ENCODE results near the gene TOMM70. TPM values are rescaled to one million over a fixed set of nuclear protein-coding genes. Genes with fewer than 3 reads are reported as not detected.

TOMM70 gene
- polyA plus RNA-seq, 1 donor from 2014 or later: 110 TPM

- Histone ChIP-seq H2AFZ (ENCODE audit: low read depth, low read length) (no peak overlapping the region), H3K4me3 (ENCODE audit: low read length) (no peak overlapping the region), H3K9ac (ENCODE audit: low read length) (no peak overlapping the region), H3F3A (ENCODE audit: insufficient read depth, low read length, poor library complexity, severe bottlenecking) (no peaks in the 10 kb centered on the region), H3K36me3 (ENCODE audit: insufficient read depth, low read length) (no peaks in the 10 kb centered on the region), H3K27ac (ENCODE audit: low read length) (peak overlapping the region; percentile 23), H3K27me3 (ENCODE audit: insufficient read depth, low read depth, low read length) (no peaks in the 10 kb centered on the region), H3K9me2 (ENCODE audit: insufficient read depth, low read length) (no peaks in the 10 kb centered on the region), H3K9me3 (ENCODE audit: low read length) (no peaks in the 10 kb centered on the region), H3K4me2 (ENCODE audit: low read length) (no peak overlapping the region), H3K79me2 (replicated peaks; ENCODE audit: insufficient read depth, low read length) (peaks cover 19% of the 10 kb centered on the region), H4K20me1 (ENCODE audit: insufficient read depth) (no peaks in the 10 kb centered on the region)
- TF ChIP-seq POLR2AphosphoS5 (IDR thresholded peaks at IDR 0.05) (no peak), MXI1 (conservative IDR thresholded peaks at IDR 0.05; ENCODE audit: poor library complexity, severe bottlenecking) (no peak), RAD21 (conservative IDR thresholded peaks at IDR 0.05) (no peak), CTCF (IDR thresholded peaks at IDR 0.05; ENCODE audit: poor library complexity, severe bottlenecking) (no peak), EP300 (conservative IDR thresholded peaks at IDR 0.05; ENCODE audit: poor library complexity, severe bottlenecking) (no peak), REST (IDR thresholded peaks at IDR 0.05; ENCODE audit: borderline replicate concordance) (no peak), SMC3 (conservative IDR thresholded peaks at IDR 0.05; ENCODE audit: poor library complexity) (no peak), TAF1 (IDR thresholded peaks at IDR 0.05; ENCODE audit: low read depth) (no peak), EZH2 (IDR thresholded peaks at IDR 0.05; ENCODE audit: borderline replicate concordance, insufficient read depth, low read length, poor library complexity, severe bottlenecking) (no peak)
Measured at GRCh38 chr3:100407977-100408532, 7.2 kb upstream of the TOMM70 start.

- H2AFZ ChIP-seq (ENCODE audit: low read depth, low read length): no peak overlapping the region
- no peak overlapping the region for H3K4me2 ChIP-seq (ENCODE audit: low read length)
- H3K9me3 ChIP-seq (ENCODE audit: low read length): no peaks in the 10 kb centered on the region
- H4K20me1 ChIP-seq (ENCODE audit: insufficient read depth): no peaks in the 10 kb centered on the region
- no peak overlapping the region for H3K9ac ChIP-seq (ENCODE audit: low read length)
- peak overlapping the region; percentile 6 for H3K4me3 ChIP-seq (ENCODE audit: low read length)
- H3K27ac ChIP-seq (ENCODE audit: low read length): peak overlapping the region; percentile 23
- no peaks in the 10 kb centered on the region for H3F3A ChIP-seq (ENCODE audit: insufficient read depth, low read length, poor library complexity, severe bottlenecking)
- peaks cover 24% of the 10 kb centered on the region for H3K79me2 ChIP-seq (replicated peaks; ENCODE audit: insufficient read depth, low read length)
- H3K36me3 ChIP-seq (ENCODE audit: insufficient read depth, low read length): no peaks in the 10 kb centered on the region
- H3K27me3 ChIP-seq (ENCODE audit: insufficient read depth, low read depth, low read length): no peaks in the 10 kb centered on the region
- H3K9me2 ChIP-seq (ENCODE audit: insufficient read depth, low read length): no peaks in the 10 kb centered on the region
- peak; percentile 18 for TF ChIP-seq EP300 (conservative IDR thresholded peaks at IDR 0.05; ENCODE audit: poor library complexity, severe bottlenecking)
- TF ChIP-seq CTCF (IDR thresholded peaks at IDR 0.05; ENCODE audit: poor library complexity, severe bottlenecking): no peak
Measured at GRCh38 chr3:100407164-100407563, 6.3 kb upstream of the TOMM70 start.
